Measurements from ENCODE around the gene SGO1. TPM values are rescaled to one million over a fixed set of nuclear protein-coding genes. Genes with fewer than 3 reads are reported as not detected.

Gene SGO1
- total RNA-seq, 4 donors from 2014 or later, result 0.34 TPM; not detected in 3

DNA sequence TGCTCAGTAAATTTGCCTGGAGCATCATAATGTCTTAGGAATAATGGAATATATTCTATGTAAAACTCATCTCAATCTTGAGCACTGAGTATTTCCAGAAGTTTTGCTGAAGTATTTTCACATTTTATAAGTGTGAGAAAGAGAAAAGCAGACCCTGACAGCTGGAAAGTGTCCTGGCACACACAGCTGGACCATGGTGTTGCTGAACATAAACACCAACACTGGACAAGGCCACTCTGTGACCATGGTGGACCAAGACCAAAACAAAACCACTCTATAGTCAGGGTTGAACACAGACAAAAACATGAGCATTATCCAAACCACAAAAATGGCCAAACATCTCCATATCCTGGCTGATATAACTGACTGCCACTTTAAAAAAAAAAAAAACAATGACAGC is 15.1 kb upstream of the SGO1 start:
- TF ChIP-seq POLR2AphosphoS5 (IDR thresholded peaks at IDR 0.05) (no peak), EP300 (IDR thresholded peaks at IDR 0.05) (no peak), POLR2A (IDR thresholded peaks at IDR 0.05; ENCODE audit: low read depth) (no peak)
- no peak for DNase-seq (ENCODE audit: extremely low spot score)
- Histone ChIP-seq H3K36me3 (no peaks in the 10 kb centered on the region), H3K9me3 (no peaks in the 10 kb centered on the region), H3K4me1 (peaks cover 0 to 6% (median 3%) of the 10 kb centered on the region in 4 donors), H3K4me3 (no peak overlapping the region), H3K27ac (replicated peaks in 1 of 4) (no peak overlapping the region), H3K27me3 (no peaks in the 10 kb centered on the region)
- intact Hi-C loops (cut with DNase I), result no loop called here

DNA sequence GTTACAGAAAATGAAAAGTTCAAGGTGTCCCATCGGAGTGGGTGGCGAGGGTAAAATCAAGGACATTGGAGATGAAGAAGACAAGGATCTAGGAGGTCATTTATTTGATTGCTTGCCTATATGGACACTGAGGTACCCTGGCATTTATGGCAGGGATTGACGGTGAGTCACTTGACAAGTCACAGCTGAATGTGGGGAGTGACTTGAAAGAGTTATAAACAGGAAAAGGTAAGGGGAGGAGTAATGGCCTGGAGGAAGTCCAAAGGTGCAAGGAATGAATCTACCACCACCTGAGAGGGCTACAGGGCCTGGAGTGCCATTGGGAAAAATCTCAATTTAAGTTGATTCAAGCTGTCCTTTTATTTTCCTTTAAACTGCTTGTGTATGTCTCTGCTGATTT is 11.8 kb upstream of the SGO1 start:
- intact Hi-C loops (cut with DNase I), result no loop called here

DNA sequence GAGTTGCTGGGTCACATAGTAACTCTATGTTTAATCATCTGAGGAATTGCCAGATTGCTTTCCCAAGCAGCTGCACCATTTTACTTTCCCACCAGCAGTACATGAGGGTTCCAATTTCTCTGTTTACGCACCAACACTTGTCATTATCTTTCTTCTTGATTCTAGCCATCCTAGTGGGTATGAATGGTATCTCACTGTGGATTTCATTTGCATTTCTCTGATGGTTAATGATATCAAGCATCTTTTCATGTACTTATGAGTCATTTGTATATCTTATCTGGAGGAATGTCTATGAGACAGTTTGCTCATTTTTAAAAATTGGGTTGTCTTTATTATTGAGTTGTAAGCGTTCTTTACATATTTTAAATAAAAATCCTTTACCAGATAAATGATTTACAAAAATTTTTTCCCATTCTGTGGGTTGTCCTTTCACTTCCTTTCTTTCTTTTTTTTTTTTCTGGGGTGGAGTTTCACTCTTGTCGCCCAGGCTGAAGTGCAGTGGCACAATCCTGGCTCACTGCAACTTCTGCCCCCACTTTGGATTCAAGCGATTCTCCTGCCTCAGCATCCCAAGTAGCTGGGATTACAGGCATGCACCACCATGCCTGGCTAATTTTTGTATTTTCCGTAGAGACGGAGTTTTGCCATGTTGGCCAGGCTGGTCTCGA is 8.9 kb upstream of the SGO1 start:
- H3K4me3 ChIP-seq, result no peak overlapping the region
- no peak for DNase-seq (ENCODE audit: extremely low spot score)
- no peaks in the 10 kb centered on the region for H3K4me1 ChIP-seq
- H3K27me3 ChIP-seq, result no peaks in the 10 kb centered on the region
- no peak for TF ChIP-seq POLR2AphosphoS5 (IDR thresholded peaks at IDR 0.05)
- TF ChIP-seq, protein P1, sequence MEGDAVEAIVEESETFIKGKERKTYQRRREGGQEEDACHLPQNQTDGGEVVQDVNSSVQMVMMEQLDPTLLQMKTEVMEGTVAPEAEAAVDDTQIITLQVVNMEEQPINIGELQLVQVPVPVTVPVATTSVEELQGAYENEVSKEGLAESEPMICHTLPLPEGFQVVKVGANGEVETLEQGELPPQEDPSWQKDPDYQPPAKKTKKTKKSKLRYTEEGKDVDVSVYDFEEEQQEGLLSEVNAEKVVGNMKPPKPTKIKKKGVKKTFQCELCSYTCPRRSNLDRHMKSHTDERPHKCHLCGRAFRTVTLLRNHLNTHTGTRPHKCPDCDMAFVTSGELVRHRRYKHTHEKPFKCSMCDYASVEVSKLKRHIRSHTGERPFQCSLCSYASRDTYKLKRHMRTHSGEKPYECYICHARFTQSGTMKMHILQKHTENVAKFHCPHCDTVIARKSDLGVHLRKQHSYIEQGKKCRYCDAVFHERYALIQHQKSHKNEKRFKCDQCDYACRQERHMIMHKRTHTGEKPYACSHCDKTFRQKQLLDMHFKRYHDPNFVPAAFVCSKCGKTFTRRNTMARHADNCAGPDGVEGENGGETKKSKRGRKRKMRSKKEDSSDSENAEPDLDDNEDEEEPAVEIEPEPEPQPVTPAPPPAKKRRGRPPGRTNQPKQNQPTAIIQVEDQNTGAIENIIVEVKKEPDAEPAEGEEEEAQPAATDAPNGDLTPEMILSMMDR (IDR thresholded peaks at IDR 0.05), result no peak
- no peak for TF ChIP-seq EP300 (IDR thresholded peaks at IDR 0.05)
- no peak for TF ChIP-seq POLR2A (IDR thresholded peaks at IDR 0.05; ENCODE audit: low read depth)
- H3K36me3 ChIP-seq, result no peaks in the 10 kb centered on the region
- no peak overlapping the region for H3K27ac ChIP-seq (replicated peaks in 1 of 4)
- WGBS, result 94% methylated on average over 7 of the region's 7 CpGs
- intact Hi-C loops (cut with DNase I), result no loop called here
- H3K9me3 ChIP-seq, result no peaks in the 10 kb centered on the region

More for the DNA sequence above, 11.8 kb upstream of the SGO1 start:
- WGBS, result 92% methylated on average over 3 of the region's 3 CpGs
- H3K27me3 ChIP-seq, result no peaks in the 10 kb centered on the region
- no peak overlapping the region for H3K4me3 ChIP-seq
- H3K9me3 ChIP-seq, result no peaks in the 10 kb centered on the region
- peaks cover 0 to 3% (median 1%) of the 10 kb centered on the region in 4 donors for H3K4me1 ChIP-seq
- no peak for DNase-seq (ENCODE audit: extremely low spot score)
- TF ChIP-seq, protein P1 (IDR thresholded peaks at IDR 0.05), result no peak
- TF ChIP-seq POLR2A (IDR thresholded peaks at IDR 0.05; ENCODE audit: low read depth) (no peak), POLR2AphosphoS5 (IDR thresholded peaks at IDR 0.05) (no peak), EP300 (IDR thresholded peaks at IDR 0.05) (no peak)
- no peaks in the 10 kb centered on the region for H3K36me3 ChIP-seq
- H3K27ac ChIP-seq (replicated peaks in 1 of 4), result no peak overlapping the region

DNA sequence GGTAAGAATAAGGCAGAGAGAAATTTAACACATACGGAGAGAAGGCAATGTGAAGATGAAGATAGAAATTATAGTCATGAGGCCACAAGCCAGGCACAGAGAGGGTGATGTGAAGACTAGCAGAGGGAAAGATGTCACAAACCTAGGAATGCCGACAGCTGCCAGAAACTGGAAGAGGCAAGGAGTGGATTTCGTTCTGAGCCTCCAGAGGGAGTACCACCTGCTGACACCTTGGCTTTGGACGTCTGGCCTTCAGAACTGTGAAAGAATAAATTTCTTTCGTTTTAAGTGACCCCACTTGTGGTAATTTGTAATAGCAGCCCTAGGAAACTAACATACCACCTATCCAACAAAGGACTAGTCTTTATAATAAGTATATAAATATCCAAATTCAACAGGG is 5.0 kb upstream of the SGO1 start:
- 75% methylated on average over 5 of the region's 5 CpGs for WGBS
- no peaks in the 10 kb centered on the region for H3K27me3 ChIP-seq
- intact Hi-C loops (cut with DNase I), result no loop called here
- peaks cover 8 to 13% (median 10%) of the 10 kb centered on the region in 4 donors for H3K4me1 ChIP-seq
- H3K27ac ChIP-seq (replicated peaks in 1 of 4), result no peak overlapping the region
- no peaks in the 10 kb centered on the region for H3K9me3 ChIP-seq
- H3K36me3 ChIP-seq, result no peaks in the 10 kb centered on the region
- no peak for DNase-seq (ENCODE audit: extremely low spot score)
- TF ChIP-seq POLR2AphosphoS5 (IDR thresholded peaks at IDR 0.05), result no peak
- no peak overlapping the region for H3K4me3 ChIP-seq

DNA sequence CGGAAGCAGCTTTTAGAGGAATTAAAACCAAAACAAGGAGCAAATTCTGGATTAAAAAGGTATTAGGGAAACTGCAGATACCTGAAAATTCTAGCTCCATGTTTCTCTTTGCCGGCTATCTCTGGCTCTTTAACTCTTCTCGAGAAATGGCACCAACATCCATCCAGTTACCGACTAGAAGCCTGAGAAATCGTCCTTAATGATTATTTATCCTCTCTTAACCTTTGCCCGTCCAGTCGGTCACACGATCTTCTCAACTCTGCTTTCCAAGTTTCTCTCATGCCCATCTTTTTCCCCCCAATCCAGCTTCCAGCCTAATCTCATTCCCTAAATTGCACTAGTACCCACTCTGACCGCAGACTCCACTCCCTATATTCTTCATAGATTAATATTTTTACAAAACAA is 596 bp upstream of the SGO1 start:
- WGBS, result 3% methylated on average over 9 of the region's 9 CpGs

More for the DNA sequence above, 596 bp upstream of the SGO1 start:
- no peaks in the 10 kb centered on the region for H3K27me3 ChIP-seq
- intact Hi-C loops (cut with DNase I), result loop anchor here (2.0 to 5.0 kb wide), 2 partner anchors 144 to 240 kb away; partner anchors contain the start of genes KAT2B and RAB5A
- no peak for DNase-seq (ENCODE audit: extremely low spot score)
- H3K27ac ChIP-seq (replicated peaks in 1 of 4), result peak overlapping the region; percentile 88 to 94 (median 89)
- H3K4me3 ChIP-seq, result peak overlapping the region; percentile 70 to 78 (median 72)
- peaks cover 16 to 22% (median 19%) of the 10 kb centered on the region in 4 donors for H3K4me1 ChIP-seq
- no peaks in the 10 kb centered on the region for H3K36me3 ChIP-seq
- no peaks in the 10 kb centered on the region for H3K9me3 ChIP-seq
- TF ChIP-seq POLR2A (IDR thresholded peaks at IDR 0.05; ENCODE audit: low read depth) (no peak), POLR2AphosphoS5 (IDR thresholded peaks at IDR 0.05) (no peak), EP300 (IDR thresholded peaks at IDR 0.05) (no peak)
- TF ChIP-seq, protein P1 (IDR thresholded peaks at IDR 0.05), result no peak
